ENCODE results near the gene SCCPDH. TPM values are rescaled to one million over a fixed set of nuclear protein-coding genes. Genes with fewer than 3 reads are reported as not detected.

Gene SCCPDH
- total and polyA plus RNA-seq, 2 of the 13 experiments (the other 11 are each of a cell fraction or from before 2014, with no cell fraction given), result 36.7 to 62.3 TPM

- Histone ChIP-seq H3K79me2 (ENCODE audit: insufficient read depth, low read length) (no peaks in the 10 kb centered on the region), H3K27me3 (ENCODE audit: control insufficient read depth in 1 of 2, insufficient read depth in 2 of 2, low read length in 2 of 2) (peaks cover 1 to 29% of the 10 kb centered on the region in 2 experiments; a peak in 3 of 5 replicates), H3K4me1 (ENCODE audit: insufficient read depth, low read length) (peaks cover 34% of the 10 kb centered on the region), H2AFZ (ENCODE audit: low read length) (no peak overlapping the region), H3K4me3 (replicated peaks in 1 of 3; ENCODE audit: insufficient read depth in 1 of 3, low read depth in 2 of 3, low read length in 3 of 3) (no peak overlapping the region), H3K4me2 (ENCODE audit: low read depth, low read length) (no peak overlapping the region), H3K9ac (ENCODE audit: insufficient read depth, low read depth, low read length) (no peak overlapping the region), H4K20me1 (ENCODE audit: insufficient read depth, low read length) (no peaks in the 10 kb centered on the region), H3K36me3 (replicated peaks in 1 of 2; ENCODE audit: control insufficient read depth in 1 of 2, insufficient read depth in 2 of 2, low read length in 2 of 2) (no peaks in the 10 kb centered on the region), H3K27ac (ENCODE audit: extremely low read length, insufficient read depth, low read length) (no peak overlapping the region), H3K9me3 (ENCODE audit: low read length) (no peaks in the 10 kb centered on the region)
- TF ChIP-seq PREB (CRISPR knock-in tag; IDR thresholded peaks at IDR 0.05) (no peak), ATF2 (CRISPR knock-in tag; IDR thresholded peaks at IDR 0.05) (no peak)
- DNase-seq (ENCODE audit: low spot score) (no peak), FAIRE-seq (no peak), ATAC-seq (no peak)
- CTCF ChIA-PET (ENCODE audit: low intra/inter-chr PET ratio, low total read pairs), result no interaction called here
- BruUV-seq (replicated peaks), result no TSS peak
- WGBS (ENCODE audit: low lambda C conversion rate), result 75% methylated on average over 9 of the region's 25 CpGs
- in situ Hi-C loops (cut with HindIII; ENCODE audit: extremely low pct_ligation_motif_present, low pct_unique_long_range_greater_than_20kb), result no loop called here
- POLR2A ChIA-PET, result no interaction called here
- intact Hi-C loops (cut with micrococcal nuclease; ENCODE audit: unreplicated experiment), result no loop called here
These were observed 68.4 kb downstream of the SCCPDH start for GRCh38 chr1:246792603-246793002.

GRCh38 chr1:246793356-246793896 lies 69.2 kb downstream of the SCCPDH start:
- CTCF ChIA-PET (ENCODE audit: low intra/inter-chr PET ratio, low total read pairs), result no interaction called here
- in situ Hi-C loops (cut with HindIII; ENCODE audit: extremely low pct_ligation_motif_present, low pct_unique_long_range_greater_than_20kb), result no loop called here
- no peak for TF ChIP-seq DPF2 (CRISPR knock-in tag; IDR thresholded peaks at IDR 0.05; ENCODE audit: borderline replicate concordance, low read depth)
- TF ChIP-seq ZNF44 (CRISPR knock-in tag; IDR thresholded peaks at IDR 0.05), result no peak
- no peak for TF ChIP-seq ZNF225 (CRISPR knock-in tag; IDR thresholded peaks at IDR 0.05)
- TF ChIP-seq FOXK2 (IDR thresholded peaks at IDR 0.05), result no peak
- no peak for TF ChIP-seq PITX1 (CRISPR knock-in tag; IDR thresholded peaks at IDR 0.05)
- no peak for TF ChIP-seq SNAPC2 (CRISPR knock-in tag; IDR thresholded peaks at IDR 0.05)
- TF ChIP-seq RBM22 (optimal IDR thresholded peaks at IDR 0.05; ENCODE audit: low read length), result no peak
- TF ChIP-seq HES4 (CRISPR knock-in tag; IDR thresholded peaks at IDR 0.05; ENCODE audit: borderline replicate concordance), result no peak
- no peak for TF ChIP-seq HDAC6 (IDR thresholded peaks at IDR 0.05; ENCODE audit: low read depth, low read length)
- TF ChIP-seq PRMT3 (CRISPR knock-in tag; IDR thresholded peaks at IDR 0.05; ENCODE audit: borderline replicate concordance, low read depth), result no peak
- TF ChIP-seq ZNF562 (CRISPR knock-in tag; IDR thresholded peaks at IDR 0.05; ENCODE audit: borderline replicate concordance), result no peak
- no peak for TF ChIP-seq FOXO1 (CRISPR knock-in tag; IDR thresholded peaks at IDR 0.05)
- TF ChIP-seq ZSCAN25 (CRISPR knock-in tag; IDR thresholded peaks at IDR 0.05), result no peak
- no peak for TF ChIP-seq ZNF597 (CRISPR knock-in tag; IDR thresholded peaks at IDR 0.05)
- TF ChIP-seq SMAD9 (CRISPR knock-in tag; IDR thresholded peaks at IDR 0.05), result no peak

More at GRCh38 chr1:246793356-246793896, 69.2 kb downstream of the SCCPDH start:
- no peaks in the 10 kb centered on the region for H4K20me1 ChIP-seq (ENCODE audit: insufficient read depth, low read length)
- H3K36me3 ChIP-seq (replicated peaks in 1 of 2; ENCODE audit: control insufficient read depth in 1 of 2, insufficient read depth in 2 of 2, low read length in 2 of 2), result no peaks in the 10 kb centered on the region
- H3K27me3 ChIP-seq (ENCODE audit: control insufficient read depth in 1 of 2, insufficient read depth in 2 of 2, low read length in 2 of 2), result peaks cover 1 to 32% of the 10 kb centered on the region in 2 experiments; a peak in 4 of 5 replicates
- H2AFZ ChIP-seq (ENCODE audit: low read length), result no peak overlapping the region
- peaks cover 34% of the 10 kb centered on the region for H3K4me1 ChIP-seq (ENCODE audit: insufficient read depth, low read length)
- ATAC-seq, result no peak
- no peak overlapping the region for H3K27ac ChIP-seq (ENCODE audit: extremely low read length, insufficient read depth, low read length)
- H3K9me3 ChIP-seq (ENCODE audit: low read length), result no peaks in the 10 kb centered on the region
- H3K4me3 ChIP-seq (replicated peaks in 1 of 3; ENCODE audit: insufficient read depth in 1 of 3, low read depth in 2 of 3, low read length in 3 of 3), result no peak overlapping the region
- intact Hi-C loops (cut with micrococcal nuclease; ENCODE audit: unreplicated experiment), result no loop called here
- WGBS (ENCODE audit: low lambda C conversion rate), result 46% methylated on average over 4 of the region's 6 CpGs
- POLR2A ChIA-PET, result no interaction called here
- FAIRE-seq, result no peak
- no peak for DNase-seq (ENCODE audit: low spot score)
- no peak overlapping the region for H3K4me2 ChIP-seq (ENCODE audit: low read depth, low read length)
- no peak overlapping the region for H3K9ac ChIP-seq (ENCODE audit: insufficient read depth, low read depth, low read length)
- BruUV-seq (replicated peaks), result no TSS peak
- no peaks in the 10 kb centered on the region for H3K79me2 ChIP-seq (ENCODE audit: insufficient read depth, low read length)

Measured in HepG2 (cell line).